GM23338 (cell line): ENCODE measurements around the gene MPPED2. TPM values are rescaled to one million over a fixed set of nuclear protein-coding genes. Genes with fewer than 3 reads are reported as not detected.

Source experiments
- ATAC-seq: fragments of 200-7000 bp; cut with Tn5 transposase; 3 replicates; pipeline ENCODE4 v1.9.1; 2020
- DNase-seq: peaks from one replicate; pipeline ENCODE4 v3.0.0-alpha.2; 2015; ENCODE audit warnings: low spot score
- H2AFZ ChIP-seq: fragments of 200-600 bp; sonication (generic); 2 replicates; pipeline ENCODE4 v1.8.0; 2016; ENCODE audit warnings: antibody characterized with exemption, mild to moderate bottlenecking, moderate library complexity
- H3F3A ChIP-seq: fragments of 200-600 bp; sonication (generic); replicated peaks from 2 replicates; pipeline ENCODE4 v1.8.0; 2017; ENCODE audit warnings: antibody characterized with exemption, mixed run types, low read depth
- H3K27ac ChIP-seq: fragments of 200-600 bp; sonication (generic); 2 replicates; pipeline ENCODE4 v1.6.1; 2016; ENCODE audit warnings: low read depth
- H3K27me3 ChIP-seq: fragments of 200-600 bp; sonication (generic); 2 replicates; pipeline ENCODE4 v1.8.0; 2016; ENCODE audit warnings: mild to moderate bottlenecking, mixed run types, moderate library complexity; ENCODE audit not compliant: insufficient read depth
- H3K36me3 ChIP-seq: fragments of 200-600 bp; sonication (generic); 2 replicates; pipeline ENCODE4 v1.8.0; 2016; ENCODE audit warnings: mild to moderate bottlenecking; ENCODE audit not compliant: insufficient read depth
- H3K4me1 ChIP-seq: fragments of 200-600 bp; sonication (generic); 2 replicates; pipeline ENCODE4 v1.8.0; 2016; ENCODE audit warnings: mild to moderate bottlenecking, moderate library complexity; ENCODE audit not compliant: insufficient read depth
- H3K4me2 ChIP-seq: fragments of 200-600 bp; sonication (generic); 2 replicates; pipeline ENCODE4 v1.7.1; 2017; ENCODE audit warnings: mixed run types
- H3K4me3 ChIP-seq: fragments of 200-600 bp; sonication (generic); 2 replicates; pipeline ENCODE4 v1.6.1; 2016; ENCODE audit warnings: mixed run types
- H3K79me2 ChIP-seq: fragments of 200-600 bp; sonication (generic); replicated peaks from 2 replicates; pipeline ENCODE4 v1.8.0; 2017; ENCODE audit warnings: mild to moderate bottlenecking; ENCODE audit not compliant: insufficient read depth
- H3K9me2 ChIP-seq: fragments of 200-600 bp; sonication (generic); 2 replicates; pipeline ENCODE4 v1.8.0; 2017; ENCODE audit not compliant: insufficient read depth
- H4K20me1 ChIP-seq: fragments of 200-600 bp; sonication (generic); replicated peaks from 2 replicates; pipeline ENCODE4 v1.8.0; 2017; ENCODE audit warnings: mild to moderate bottlenecking; ENCODE audit not compliant: insufficient read depth
- H3K27ac Mint-ChIP-seq: 2 replicates; pipeline ENCODE4 v1.8.0; 2020; ENCODE audit warnings: inconsistent platforms, mild to moderate bottlenecking, moderate library complexity, mixed read lengths
- H3K27me3 Mint-ChIP-seq: 3 replicates; pipeline ENCODE4 v1.8.0; 2022; ENCODE audit warnings: low read depth, mild to moderate bottlenecking, moderate library complexity, mixed read lengths, inconsistent platforms; ENCODE audit not compliant: insufficient read depth, poor library complexity
- H3K36me3 Mint-ChIP-seq: 3 replicates; pipeline ENCODE4 v1.8.0; 2021; ENCODE audit warnings: low read depth, mild to moderate bottlenecking, inconsistent platforms, moderate library complexity, mixed read lengths
- H3K4me1 Mint-ChIP-seq: 3 replicates; pipeline ENCODE4 v1.8.0; 2020; ENCODE audit warnings: mild to moderate bottlenecking, inconsistent platforms, mixed read lengths
- H3K4me3 Mint-ChIP-seq: 3 replicates; pipeline ENCODE4 v1.8.0; 2021; ENCODE audit warnings: moderate library complexity, mild to moderate bottlenecking, inconsistent platforms, mixed read lengths
- H3K9me3 Mint-ChIP-seq: 3 replicates; pipeline ENCODE4 v1.8.0; 2020; ENCODE audit warnings: moderate library complexity, mild to moderate bottlenecking, inconsistent platforms, mixed read lengths
- CREB1 ChIP-seq: fragments of 250-450 bp; sonication (Bioruptor Pico); IDR thresholded peaks from 2 replicates; pipeline ENCODE4 v1.5.0; 2020; ENCODE audit warnings: low read depth, mild to moderate bottlenecking, moderate library complexity
- EZH2 ChIP-seq: fragments of 200-600 bp; sonication (generic); IDR thresholded peaks from one replicate; pipeline ENCODE4 v1.8.0; 2017; ENCODE audit warnings: antibody characterized with exemption, mild to moderate bottlenecking, low read depth; ENCODE audit not compliant: unreplicated experiment
- JUNB ChIP-seq: IDR thresholded peaks from one replicate; pipeline ENCODE4 v1.6.1; 2016; ENCODE audit warnings: antibody characterized with exemption; ENCODE audit not compliant: unreplicated experiment
- POLR2AphosphoS5 ChIP-seq: IDR thresholded peaks from 2 replicates; pipeline ENCODE4 v1.6.1; 2016; ENCODE audit warnings: antibody characterized with exemption, low read depth
- STAT1 ChIP-seq: IDR thresholded peaks from one replicate; pipeline ENCODE4 v1.6.1; 2016; ENCODE audit warnings: antibody characterized with exemption; ENCODE audit not compliant: unreplicated experiment
- ZNF331 ChIP-seq: fragments of 250-450 bp; sonication (Bioruptor Pico); IDR thresholded peaks from 2 replicates; pipeline ENCODE4 v1.5.0; 2020; ENCODE audit warnings: low read depth, mild to moderate bottlenecking, moderate library complexity
- polyA plus RNA-seq: library from polyadenylated mRNA; unstranded; fragments of >200 nt; fragmentation: Nextera tagmentation; extraction: Ambion mirVana; gene quantifications from 2 replicates; pipeline ENCODE4 v1.2.1, GENCODE V29; 2016
- total RNA-seq: library from RNA; depleted of rRNA; stranded (reverse); fragments of >200 nt; shearing (Covaris generic); gene quantifications from 2 replicates; pipeline ENCODE4 v1.2.3, GENCODE V29; 2014
- TF ChIP-seq, protein P1 (sequence below): IDR thresholded peaks from one replicate; pipeline ENCODE4 v1.6.1; 2018; ENCODE audit warnings: antibody characterized with exemption; ENCODE audit not compliant: unreplicated experiment
- TF ChIP-seq, protein P2 (sequence below), 2 experiments: fragments of 200-600 bp in 1 of 2; sonication (generic) in 1 of 2; conservative IDR thresholded peaks; 2 replicates each; pipeline versions ENCODE4 v1.5.1 to v1.6.1; 2016 to 2017; ENCODE audit warnings: antibody characterized with exemption in 2 of 2, low read depth in 2 of 2, mild to moderate bottlenecking in 2 of 2, moderate library complexity in 1 of 2
- TF ChIP-seq, protein P3 (sequence below): fragments of 250-450 bp; sonication (Bioruptor Pico); IDR thresholded peaks from 2 replicates; pipeline ENCODE4 v1.5.0; 2020; ENCODE audit warnings: mild to moderate bottlenecking, moderate library complexity
- TF ChIP-seq, protein P4 (sequence below): IDR thresholded peaks from 2 replicates; pipeline ENCODE4 v1.6.1; 2016; ENCODE audit warnings: antibody characterized with exemption

Gene MPPED2
- total and polyA plus RNA-seq, 2 experiments from 2014 or later: 4.4 to 6.8 TPM

DNA sequence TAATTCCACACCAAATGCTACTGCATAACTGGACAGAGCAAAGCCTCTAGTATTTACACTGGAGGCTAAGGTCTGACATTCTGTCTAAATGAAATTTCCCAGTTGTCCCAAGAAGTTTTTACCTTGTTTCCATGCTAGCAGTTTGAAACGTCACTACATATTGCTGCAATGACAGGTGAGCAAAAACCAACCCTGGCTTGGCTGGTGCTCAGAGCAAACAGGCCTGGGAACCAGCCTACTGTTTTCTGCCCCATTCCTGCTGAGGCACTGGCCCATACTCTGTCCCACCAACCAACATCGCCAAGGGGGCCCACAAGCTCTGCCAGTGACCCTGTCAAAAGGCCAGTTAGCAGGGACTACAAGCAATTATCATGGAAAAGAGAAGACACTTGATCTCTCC is 131.1 kb downstream of the MPPED2 start:
- H3K79me2 ChIP-seq: no peaks in the 10 kb centered on the region
- peaks cover 17% of the 10 kb centered on the region for H3F3A ChIP-seq
- no peaks in the 10 kb centered on the region for H3K36me3 ChIP-seq
- H3K4me3 Mint-ChIP-seq: no peak overlapping the region
- no peak overlapping the region for H3K27ac ChIP-seq
- no peaks in the 10 kb centered on the region for H3K27me3 ChIP-seq
- H3K27me3 Mint-ChIP-seq: peaks cover 7% of the 10 kb centered on the region
- no peak overlapping the region for H3K27ac Mint-ChIP-seq
- peak overlapping the region; percentile 33 for H3K4me2 ChIP-seq
- H3K9me2 ChIP-seq: no peaks in the 10 kb centered on the region; the same call in 1 of the 2 replicates
- ATAC-seq (no peak), DNase-seq (no peak)
- TF ChIP-seq EZH2: no peak
- TF ChIP-seq STAT1: no peak
- TF ChIP-seq CREB1: no peak
- peaks cover 65% of the 10 kb centered on the region for H3K4me1 Mint-ChIP-seq
- H3K4me1 ChIP-seq: peaks cover 67% of the 10 kb centered on the region
- no peaks in the 10 kb centered on the region for H4K20me1 ChIP-seq
- H3K4me3 ChIP-seq: no peak overlapping the region
- no peak overlapping the region for H2AFZ ChIP-seq
- H3K36me3 Mint-ChIP-seq: no peaks in the 10 kb centered on the region
- H3K9me3 Mint-ChIP-seq: no peaks in the 10 kb centered on the region

DNA sequence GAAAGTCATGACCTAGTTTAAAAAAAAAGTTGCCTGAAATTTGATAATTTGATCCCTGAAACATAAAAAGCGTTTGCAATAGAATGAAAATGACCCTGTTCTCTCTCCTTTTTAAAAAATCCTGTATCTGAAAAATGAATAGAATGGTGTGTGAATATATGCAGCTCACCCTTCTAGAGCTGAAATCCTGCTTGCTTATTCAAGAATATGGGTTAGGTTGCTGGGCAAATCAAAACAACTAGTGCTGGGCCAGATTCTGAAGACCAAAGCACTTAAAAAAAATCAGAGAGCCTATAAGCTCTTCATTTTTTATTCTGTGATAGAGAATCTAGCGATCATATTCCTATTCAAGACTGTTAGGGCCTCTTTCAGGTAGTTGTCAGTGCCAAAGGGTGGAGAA is 131.6 kb downstream of the MPPED2 start:
- Histone ChIP-seq H3K36me3 (no peaks in the 10 kb centered on the region), H3K27ac (no peak overlapping the region), H4K20me1 (no peaks in the 10 kb centered on the region), H2AFZ (no peak overlapping the region), H3K4me3 (no peak overlapping the region), H3K9me2 (no peaks in the 10 kb centered on the region; the same call in 1 of the 2 replicates), H3K27me3 (no peaks in the 10 kb centered on the region), H3K4me1 (peaks cover 67% of the 10 kb centered on the region), H3K4me2 (peak overlapping the region; percentile 33; the same call in 1 of the 2 replicates), H3K79me2 (no peaks in the 10 kb centered on the region), H3F3A (peaks cover 17% of the 10 kb centered on the region)
- Mint-ChIP-seq H3K4me1 (peaks cover 65% of the 10 kb centered on the region), H3K4me3 (no peak overlapping the region), H3K9me3 (no peaks in the 10 kb centered on the region), H3K36me3 (no peaks in the 10 kb centered on the region), H3K27me3 (peaks cover 7% of the 10 kb centered on the region), H3K27ac (no peak overlapping the region)
- DNase-seq (no peak), ATAC-seq (no peak)
- TF ChIP-seq, protein P1, sequence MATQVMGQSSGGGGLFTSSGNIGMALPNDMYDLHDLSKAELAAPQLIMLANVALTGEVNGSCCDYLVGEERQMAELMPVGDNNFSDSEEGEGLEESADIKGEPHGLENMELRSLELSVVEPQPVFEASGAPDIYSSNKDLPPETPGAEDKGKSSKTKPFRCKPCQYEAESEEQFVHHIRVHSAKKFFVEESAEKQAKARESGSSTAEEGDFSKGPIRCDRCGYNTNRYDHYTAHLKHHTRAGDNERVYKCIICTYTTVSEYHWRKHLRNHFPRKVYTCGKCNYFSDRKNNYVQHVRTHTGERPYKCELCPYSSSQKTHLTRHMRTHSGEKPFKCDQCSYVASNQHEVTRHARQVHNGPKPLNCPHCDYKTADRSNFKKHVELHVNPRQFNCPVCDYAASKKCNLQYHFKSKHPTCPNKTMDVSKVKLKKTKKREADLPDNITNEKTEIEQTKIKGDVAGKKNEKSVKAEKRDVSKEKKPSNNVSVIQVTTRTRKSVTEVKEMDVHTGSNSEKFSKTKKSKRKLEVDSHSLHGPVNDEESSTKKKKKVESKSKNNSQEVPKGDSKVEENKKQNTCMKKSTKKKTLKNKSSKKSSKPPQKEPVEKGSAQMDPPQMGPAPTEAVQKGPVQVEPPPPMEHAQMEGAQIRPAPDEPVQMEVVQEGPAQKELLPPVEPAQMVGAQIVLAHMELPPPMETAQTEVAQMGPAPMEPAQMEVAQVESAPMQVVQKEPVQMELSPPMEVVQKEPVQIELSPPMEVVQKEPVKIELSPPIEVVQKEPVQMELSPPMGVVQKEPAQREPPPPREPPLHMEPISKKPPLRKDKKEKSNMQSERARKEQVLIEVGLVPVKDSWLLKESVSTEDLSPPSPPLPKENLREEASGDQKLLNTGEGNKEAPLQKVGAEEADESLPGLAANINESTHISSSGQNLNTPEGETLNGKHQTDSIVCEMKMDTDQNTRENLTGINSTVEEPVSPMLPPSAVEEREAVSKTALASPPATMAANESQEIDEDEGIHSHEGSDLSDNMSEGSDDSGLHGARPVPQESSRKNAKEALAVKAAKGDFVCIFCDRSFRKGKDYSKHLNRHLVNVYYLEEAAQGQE: no peak
- TF ChIP-seq POLR2AphosphoS5 (no peak), ZNF331 (no peak), JUNB (no peak), CREB1 (no peak)
- TF ChIP-seq, protein P2, sequence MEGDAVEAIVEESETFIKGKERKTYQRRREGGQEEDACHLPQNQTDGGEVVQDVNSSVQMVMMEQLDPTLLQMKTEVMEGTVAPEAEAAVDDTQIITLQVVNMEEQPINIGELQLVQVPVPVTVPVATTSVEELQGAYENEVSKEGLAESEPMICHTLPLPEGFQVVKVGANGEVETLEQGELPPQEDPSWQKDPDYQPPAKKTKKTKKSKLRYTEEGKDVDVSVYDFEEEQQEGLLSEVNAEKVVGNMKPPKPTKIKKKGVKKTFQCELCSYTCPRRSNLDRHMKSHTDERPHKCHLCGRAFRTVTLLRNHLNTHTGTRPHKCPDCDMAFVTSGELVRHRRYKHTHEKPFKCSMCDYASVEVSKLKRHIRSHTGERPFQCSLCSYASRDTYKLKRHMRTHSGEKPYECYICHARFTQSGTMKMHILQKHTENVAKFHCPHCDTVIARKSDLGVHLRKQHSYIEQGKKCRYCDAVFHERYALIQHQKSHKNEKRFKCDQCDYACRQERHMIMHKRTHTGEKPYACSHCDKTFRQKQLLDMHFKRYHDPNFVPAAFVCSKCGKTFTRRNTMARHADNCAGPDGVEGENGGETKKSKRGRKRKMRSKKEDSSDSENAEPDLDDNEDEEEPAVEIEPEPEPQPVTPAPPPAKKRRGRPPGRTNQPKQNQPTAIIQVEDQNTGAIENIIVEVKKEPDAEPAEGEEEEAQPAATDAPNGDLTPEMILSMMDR (conservative IDR thresholded peaks at IDR 0.05; ENCODE audit: low read depth in 2 of 2): no peak
- TF ChIP-seq, protein P3, sequence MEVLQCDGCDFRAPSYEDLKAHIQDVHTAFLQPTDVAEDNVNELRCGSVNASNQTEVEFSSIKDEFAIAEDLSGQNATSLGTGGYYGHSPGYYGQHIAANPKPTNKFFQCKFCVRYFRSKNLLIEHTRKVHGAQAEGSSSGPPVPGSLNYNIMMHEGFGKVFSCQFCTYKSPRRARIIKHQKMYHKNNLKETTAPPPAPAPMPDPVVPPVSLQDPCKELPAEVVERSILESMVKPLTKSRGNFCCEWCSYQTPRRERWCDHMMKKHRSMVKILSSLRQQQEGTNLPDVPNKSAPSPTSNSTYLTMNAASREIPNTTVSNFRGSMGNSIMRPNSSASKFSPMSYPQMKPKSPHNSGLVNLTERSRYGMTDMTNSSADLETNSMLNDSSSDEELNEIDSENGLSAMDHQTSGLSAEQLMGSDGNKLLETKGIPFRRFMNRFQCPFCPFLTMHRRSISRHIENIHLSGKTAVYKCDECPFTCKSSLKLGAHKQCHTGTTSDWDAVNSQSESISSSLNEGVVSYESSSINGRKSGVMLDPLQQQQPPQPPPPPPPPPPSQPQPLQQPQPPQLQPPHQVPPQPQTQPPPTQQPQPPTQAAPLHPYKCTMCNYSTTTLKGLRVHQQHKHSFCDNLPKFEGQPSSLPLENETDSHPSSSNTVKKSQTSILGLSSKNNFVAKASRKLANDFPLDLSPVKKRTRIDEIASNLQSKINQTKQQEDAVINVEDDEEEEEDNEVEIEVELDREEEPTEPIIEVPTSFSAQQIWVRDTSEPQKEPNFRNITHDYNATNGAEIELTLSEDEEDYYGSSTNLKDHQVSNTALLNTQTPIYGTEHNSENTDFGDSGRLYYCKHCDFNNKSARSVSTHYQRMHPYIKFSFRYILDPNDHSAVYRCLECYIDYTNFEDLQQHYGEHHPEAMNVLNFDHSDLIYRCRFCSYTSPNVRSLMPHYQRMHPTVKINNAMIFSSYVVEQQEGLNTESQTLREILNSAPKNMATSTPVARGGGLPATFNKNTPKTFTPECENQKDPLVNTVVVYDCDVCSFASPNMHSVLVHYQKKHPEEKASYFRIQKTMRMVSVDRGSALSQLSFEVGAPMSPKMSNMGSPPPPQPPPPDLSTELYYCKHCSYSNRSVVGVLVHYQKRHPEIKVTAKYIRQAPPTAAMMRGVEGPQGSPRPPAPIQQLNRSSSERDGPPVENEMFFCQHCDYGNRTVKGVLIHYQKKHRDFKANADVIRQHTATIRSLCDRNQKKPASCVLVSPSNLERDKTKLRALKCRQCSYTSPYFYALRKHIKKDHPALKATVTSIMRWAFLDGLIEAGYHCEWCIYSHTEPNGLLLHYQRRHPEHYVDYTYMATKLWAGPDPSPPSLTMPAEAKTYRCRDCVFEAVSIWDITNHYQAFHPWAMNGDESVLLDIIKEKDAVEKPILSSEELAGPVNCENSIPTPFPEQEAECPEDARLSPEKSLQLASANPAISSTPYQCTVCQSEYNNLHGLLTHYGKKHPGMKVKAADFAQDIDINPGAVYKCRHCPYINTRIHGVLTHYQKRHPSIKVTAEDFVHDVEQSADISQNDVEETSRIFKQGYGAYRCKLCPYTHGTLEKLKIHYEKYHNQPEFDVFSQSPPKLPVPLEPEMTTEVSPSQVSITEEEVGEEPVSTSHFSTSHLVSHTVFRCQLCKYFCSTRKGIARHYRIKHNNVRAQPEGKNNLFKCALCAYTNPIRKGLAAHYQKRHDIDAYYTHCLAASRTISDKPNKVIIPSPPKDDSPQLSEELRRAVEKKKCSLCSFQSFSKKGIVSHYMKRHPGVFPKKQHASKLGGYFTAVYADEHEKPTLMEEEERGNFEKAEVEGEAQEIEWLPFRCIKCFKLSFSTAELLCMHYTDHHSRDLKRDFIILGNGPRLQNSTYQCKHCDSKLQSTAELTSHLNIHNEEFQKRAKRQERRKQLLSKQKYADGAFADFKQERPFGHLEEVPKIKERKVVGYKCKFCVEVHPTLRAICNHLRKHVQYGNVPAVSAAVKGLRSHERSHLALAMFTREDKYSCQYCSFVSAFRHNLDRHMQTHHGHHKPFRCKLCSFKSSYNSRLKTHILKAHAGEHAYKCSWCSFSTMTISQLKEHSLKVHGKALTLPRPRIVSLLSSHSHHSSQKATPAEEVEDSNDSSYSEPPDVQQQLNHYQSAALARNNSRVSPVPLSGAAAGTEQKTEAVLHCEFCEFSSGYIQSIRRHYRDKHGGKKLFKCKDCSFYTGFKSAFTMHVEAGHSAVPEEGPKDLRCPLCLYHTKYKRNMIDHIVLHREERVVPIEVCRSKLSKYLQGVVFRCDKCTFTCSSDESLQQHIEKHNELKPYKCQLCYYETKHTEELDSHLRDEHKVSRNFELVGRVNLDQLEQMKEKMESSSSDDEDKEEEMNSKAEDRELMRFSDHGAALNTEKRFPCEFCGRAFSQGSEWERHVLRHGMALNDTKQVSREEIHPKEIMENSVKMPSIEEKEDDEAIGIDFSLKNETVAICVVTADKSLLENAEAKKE (CRISPR knock-in tag): no peak
- TF ChIP-seq, protein P4, sequence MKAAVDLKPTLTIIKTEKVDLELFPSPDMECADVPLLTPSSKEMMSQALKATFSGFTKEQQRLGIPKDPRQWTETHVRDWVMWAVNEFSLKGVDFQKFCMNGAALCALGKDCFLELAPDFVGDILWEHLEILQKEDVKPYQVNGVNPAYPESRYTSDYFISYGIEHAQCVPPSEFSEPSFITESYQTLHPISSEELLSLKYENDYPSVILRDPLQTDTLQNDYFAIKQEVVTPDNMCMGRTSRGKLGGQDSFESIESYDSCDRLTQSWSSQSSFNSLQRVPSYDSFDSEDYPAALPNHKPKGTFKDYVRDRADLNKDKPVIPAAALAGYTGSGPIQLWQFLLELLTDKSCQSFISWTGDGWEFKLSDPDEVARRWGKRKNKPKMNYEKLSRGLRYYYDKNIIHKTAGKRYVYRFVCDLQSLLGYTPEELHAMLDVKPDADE: no peak
